Lung (tissue), 12 donors: Measurements from ENCODE around the gene TTC8. TPM values are rescaled to one million over a fixed set of nuclear protein-coding genes. Genes with fewer than 3 reads are reported as not detected.

ENCODE experiments used
- ATAC-seq: fragments of 200-7000 bp; cut with Tn5 transposase; one replicate; pipeline ENCODE4 v1.9.1; 2020; ENCODE audit warnings: moderate number of reproducible peaks; ENCODE audit not compliant: insufficient read depth, low FRiP score
- DNase-seq, 3 donors: peaks; one replicate each; pipeline ENCODE4 v3.0.0-alpha.2; 2013 to 2017
- H3K27ac ChIP-seq, 2 donors: one replicate each; pipeline ENCODE4 v1.5.1; 2013; ENCODE audit warnings: mild to moderate bottlenecking in 2 of 2, moderate library complexity in 2 of 2, control low read depth in 1 of 2, inconsistent platforms in 1 of 2, low read depth in 1 of 2, low read length in 1 of 2
- H3K27me3 ChIP-seq, 3 donors: one replicate each; pipeline ENCODE4 v1.5.1; 2013; ENCODE audit warnings: low read length in 2 of 3; ENCODE audit not compliant: control insufficient read depth in 3 of 3, insufficient read depth in 3 of 3
- H3K36me3 ChIP-seq, 4 donors: one replicate each; pipeline ENCODE4 v1.5.1; 2013; ENCODE audit warnings: low read length in 4 of 4, mild to moderate bottlenecking in 1 of 4, moderate library complexity in 1 of 4; ENCODE audit not compliant: control insufficient read depth in 4 of 4, insufficient read depth in 4 of 4
- H3K4me1 ChIP-seq, 5 donors: one replicate each; pipeline ENCODE4 v1.5.1; 2013; ENCODE audit warnings: low read length in 5 of 5, mild to moderate bottlenecking in 2 of 5, moderate library complexity in 1 of 5; ENCODE audit not compliant: control insufficient read depth in 5 of 5, insufficient read depth in 5 of 5
- H3K4me3 ChIP-seq: one replicate; pipeline ENCODE4 v1.5.1; 2013; ENCODE audit warnings: mild to moderate bottlenecking, control low read depth, moderate library complexity
- H3K9ac ChIP-seq, 2 donors: one replicate each; pipeline ENCODE4 v1.5.1; 2013; ENCODE audit warnings: low read length in 2 of 2, control low read depth in 1 of 2; ENCODE audit not compliant: insufficient read depth in 1 of 2
- H3K9me3 ChIP-seq, 4 donors: one replicate each; pipeline ENCODE4 v1.5.1; 2013; ENCODE audit warnings: low read length in 3 of 4, mild to moderate bottlenecking in 1 of 4, moderate library complexity in 1 of 4; ENCODE audit not compliant: control insufficient read depth in 4 of 4, insufficient read depth in 3 of 4
- WGBS, 2 donors: extraction: QIAGEN DNeasy Blood & Tissue Kit; methylation state at CpG; one replicate each; pipeline ENCODE4 v1.1.7; 2013; 5-methylcytosine and 5-hydroxymethylcytosine counted together
- polyA plus RNA-seq, 2 donors: library from polyadenylated mRNA; stranded (reverse); fragments of 200-250 nt; gene quantifications; one replicate each; pipeline ENCODE4 v1.2.1, GENCODE V29; 2013
- total RNA-seq, 2 donors: library from RNA; depleted of rRNA in 1 of 2; stranded (reverse); fragments of >200 nt in 1 of 2; gene quantifications; one replicate each; pipeline ENCODE4 v1.2.1, GENCODE V29; 2014 to 2021
- TF ChIP-seq, protein P1 (sequence below): IDR thresholded peaks from 2 replicates; pipeline ENCODE4 v1.5.1; 2012; ENCODE audit warnings: mild to moderate bottlenecking; ENCODE audit errors: control extremely low read depth, extremely low read depth
- donor health status: control.
- donor health status: control.
- donor health status: Bipolar disorder and iron deficiency.
- donor health status: healthy.
- donor health status: DM: yes; HTN: yes; CAD: no.

Gene TTC8
- total and polyA plus RNA-seq, 4 donors, result 9.6 to 29.8 (median 16.0) TPM

DNA sequence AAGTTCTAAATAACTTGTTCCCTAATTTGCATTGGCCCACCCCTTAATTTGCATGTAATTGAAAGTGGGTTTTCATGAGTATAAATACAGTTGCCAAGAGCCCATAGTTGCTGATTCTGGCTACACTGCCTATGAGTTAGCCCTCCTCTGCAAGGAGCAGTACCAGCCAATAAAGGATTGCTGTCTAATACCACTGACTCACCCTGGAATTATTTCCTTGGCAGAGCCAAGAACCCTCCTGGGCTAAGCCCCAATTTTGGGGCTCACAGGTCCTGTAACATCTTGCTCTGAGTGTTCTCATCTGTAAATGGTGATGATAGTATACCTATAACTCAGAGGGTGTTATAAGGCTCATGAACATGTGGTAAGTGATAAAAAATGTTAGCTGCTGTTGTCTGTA, 6.8 kb downstream of the TTC8 start:
- no peak overlapping the region for H3K27ac ChIP-seq
- DNase-seq, result no peak
- H3K36me3 ChIP-seq, result peaks cover 0 to 3% (median 0%) of the 10 kb centered on the region in 4 donors
- H3K4me1 ChIP-seq, result peaks cover 1 to 27% (median 7%) of the 10 kb centered on the region in 5 donors
- no peaks in the 10 kb centered on the region for H3K27me3 ChIP-seq
- no peak overlapping the region for H3K9ac ChIP-seq
- no peak for ATAC-seq
- TF ChIP-seq, protein P1, sequence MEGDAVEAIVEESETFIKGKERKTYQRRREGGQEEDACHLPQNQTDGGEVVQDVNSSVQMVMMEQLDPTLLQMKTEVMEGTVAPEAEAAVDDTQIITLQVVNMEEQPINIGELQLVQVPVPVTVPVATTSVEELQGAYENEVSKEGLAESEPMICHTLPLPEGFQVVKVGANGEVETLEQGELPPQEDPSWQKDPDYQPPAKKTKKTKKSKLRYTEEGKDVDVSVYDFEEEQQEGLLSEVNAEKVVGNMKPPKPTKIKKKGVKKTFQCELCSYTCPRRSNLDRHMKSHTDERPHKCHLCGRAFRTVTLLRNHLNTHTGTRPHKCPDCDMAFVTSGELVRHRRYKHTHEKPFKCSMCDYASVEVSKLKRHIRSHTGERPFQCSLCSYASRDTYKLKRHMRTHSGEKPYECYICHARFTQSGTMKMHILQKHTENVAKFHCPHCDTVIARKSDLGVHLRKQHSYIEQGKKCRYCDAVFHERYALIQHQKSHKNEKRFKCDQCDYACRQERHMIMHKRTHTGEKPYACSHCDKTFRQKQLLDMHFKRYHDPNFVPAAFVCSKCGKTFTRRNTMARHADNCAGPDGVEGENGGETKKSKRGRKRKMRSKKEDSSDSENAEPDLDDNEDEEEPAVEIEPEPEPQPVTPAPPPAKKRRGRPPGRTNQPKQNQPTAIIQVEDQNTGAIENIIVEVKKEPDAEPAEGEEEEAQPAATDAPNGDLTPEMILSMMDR, result no peak
- no peaks in the 10 kb centered on the region for H3K9me3 ChIP-seq
- H3K4me3 ChIP-seq, result no peak overlapping the region

DNA sequence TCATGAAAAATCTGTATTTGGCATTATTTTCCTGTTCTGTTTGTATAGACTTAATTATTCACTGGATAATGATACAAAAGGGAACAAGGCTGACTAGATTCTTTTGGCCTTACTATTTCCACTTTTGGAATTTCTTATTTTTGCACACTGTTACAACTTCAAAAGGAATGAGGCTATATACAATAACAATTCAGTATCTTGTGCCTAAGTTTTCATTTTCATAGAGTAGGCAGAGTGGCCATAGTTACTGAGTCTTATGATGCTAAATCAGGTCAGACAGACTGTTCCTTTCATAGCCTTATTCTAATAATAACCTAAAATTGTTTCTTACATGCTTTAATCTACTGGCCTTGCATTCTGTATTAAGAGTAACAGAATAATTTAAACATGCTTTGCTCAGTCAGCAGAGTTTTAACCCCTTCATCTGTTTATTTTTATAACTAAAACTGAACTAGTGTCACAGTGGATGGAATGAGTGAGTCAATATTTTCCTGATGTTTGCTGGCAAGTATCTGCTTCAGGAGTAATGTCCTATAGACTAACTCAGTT, 10.5 kb downstream of the TTC8 start:
- no peaks in the 10 kb centered on the region for H3K27me3 ChIP-seq
- peaks cover 1 to 30% (median 7%) of the 10 kb centered on the region in 5 donors for H3K4me1 ChIP-seq
- TF ChIP-seq, protein P1, result no peak
- H3K9ac ChIP-seq, result no peak overlapping the region
- peak in 2 of 3 donors; percentile 71 to 81 for DNase-seq
- H3K27ac ChIP-seq, result no peak overlapping the region
- no peaks in the 10 kb centered on the region for H3K9me3 ChIP-seq
- no peak for ATAC-seq
- no peak overlapping the region for H3K4me3 ChIP-seq
- peaks cover 0 to 3% (median 0%) of the 10 kb centered on the region in 4 donors for H3K36me3 ChIP-seq

DNA sequence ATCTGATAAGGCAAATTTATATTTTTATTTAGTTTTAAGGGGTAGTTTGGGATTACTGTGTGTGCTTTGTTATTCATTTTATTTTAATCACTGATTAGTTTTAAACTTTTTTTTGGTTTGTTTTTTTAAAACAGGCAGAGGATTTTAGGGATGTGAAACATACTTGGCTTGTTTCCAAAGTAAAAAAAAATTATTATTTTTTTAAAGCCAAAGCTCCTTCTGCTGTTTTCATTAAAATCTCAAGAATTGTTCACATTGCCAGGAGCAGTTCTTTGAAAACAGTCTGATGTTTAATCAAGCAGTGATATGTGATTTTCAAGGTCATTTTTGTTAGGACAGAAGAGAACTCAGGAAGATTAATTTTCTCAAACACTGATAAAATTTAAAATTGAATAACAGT, 11.2 kb downstream of the TTC8 start:
- DNase-seq (peak in 2 of 3 donors; percentile 68 to 79), ATAC-seq (no peak)
- Histone ChIP-seq H3K27me3 (no peaks in the 10 kb centered on the region), H3K9me3 (no peaks in the 10 kb centered on the region), H3K4me3 (no peak overlapping the region), H3K36me3 (peaks cover 0 to 3% (median under 1%) of the 10 kb centered on the region in 4 donors), H3K27ac (no peak overlapping the region), H3K9ac (no peak overlapping the region), H3K4me1 (peaks cover 1 to 30% (median 7%) of the 10 kb centered on the region in 5 donors)
- TF ChIP-seq, protein P1, result no peak

DNA sequence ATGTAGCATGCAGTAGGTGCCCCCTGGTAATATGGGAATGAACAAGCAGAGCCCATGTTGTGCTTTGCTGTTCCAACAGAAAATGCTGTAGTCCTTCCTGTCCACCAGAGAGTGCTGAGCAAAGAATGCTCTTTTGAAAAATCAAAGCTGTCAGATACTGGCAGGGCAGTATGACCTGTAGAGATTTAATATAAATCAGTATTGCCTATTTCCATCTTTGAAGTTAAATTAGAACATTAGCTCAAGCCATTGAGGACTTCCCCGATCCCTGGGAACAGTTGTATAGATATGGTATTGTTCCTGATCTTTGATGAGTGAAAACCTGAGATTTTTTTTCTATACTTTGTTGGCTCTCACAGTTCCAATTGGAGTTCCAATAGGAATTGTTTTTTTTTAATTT, 13.0 kb downstream of the TTC8 start:
- WGBS, 2 donors, result 90 to 100% methylated on average over 1 of the region's 1 CpG
- Histone ChIP-seq H3K36me3 (peaks cover 0 to 10% (median 2%) of the 10 kb centered on the region in 4 donors), H3K27me3 (no peaks in the 10 kb centered on the region), H3K4me1 (peaks cover 1 to 28% (median 7%) of the 10 kb centered on the region in 5 donors), H3K9me3 (no peaks in the 10 kb centered on the region), H3K4me3 (no peak overlapping the region), H3K27ac (no peak overlapping the region), H3K9ac (no peak overlapping the region)
- DNase-seq (no peak), ATAC-seq (no peak)
- TF ChIP-seq, protein P1, result no peak
